ENCODE measurements around the gene KAT6B.
A peak's percentile ranks its signal among the peaks of the same experiment; 100 is the strongest.
"Not testable (repeated sequence)": the region's sequence is repeated elsewhere in the genome, so short reads cannot be mapped to it uniquely, and the experiment has no call there.

Gene KAT6B

GRCh38 chr10:74893329-74893728 lies 66.9 kb downstream of the KAT6B start:
- DNase-seq, result not testable (repeated sequence)

- DNase-seq, result no peak
Measured at GRCh38 chr10:74896788-74897527, 70.6 kb downstream of the KAT6B start.

- DNase-seq, result peak; percentile 19
Measured at GRCh38 chr10:74898201-74898976, 72.0 kb downstream of the KAT6B start.

- no peak for DNase-seq
Measured at GRCh38 chr10:74900297-74900696, 73.9 kb downstream of the KAT6B start.

GRCh38 chr10:74901301-74901700 lies 74.9 kb downstream of the KAT6B start:
- DNase-seq, result no peak

- no peak for DNase-seq
Measured at GRCh38 chr10:74901867-74902450, 75.6 kb downstream of the KAT6B start.

- DNase-seq, result no peak
Measured at GRCh38 chr10:74903491-74903890, 77.1 kb downstream of the KAT6B start.

GRCh38 chr10:74906611-74907198 lies 80.3 kb downstream of the KAT6B start:
- DNase-seq, result no peak

GRCh38 chr10:74909670-74910069 lies 83.3 kb downstream of the KAT6B start:
- no peak for DNase-seq

GRCh38 chr10:74910241-74910975 lies 84.0 kb downstream of the KAT6B start:
- no peak for DNase-seq

- DNase-seq, result no peak
Measured at GRCh38 chr10:74910976-74911350, 84.6 kb downstream of the KAT6B start.

GRCh38 chr10:74912182-74912581 lies 85.8 kb downstream of the KAT6B start:
- no peak for DNase-seq

GRCh38 chr10:74912682-74913081 lies 86.3 kb downstream of the KAT6B start:
- no peak for DNase-seq

GRCh38 chr10:74913377-74913979 lies 87.1 kb downstream of the KAT6B start:
- DNase-seq, result no peak

- no peak for DNase-seq
Measured at GRCh38 chr10:74916283-74916682, 89.9 kb downstream of the KAT6B start.

- DNase-seq, result no peak
Measured at GRCh38 chr10:74917481-74918077, 91.2 kb downstream of the KAT6B start.

GRCh38 chr10:74919671-74920070 lies 93.3 kb downstream of the KAT6B start:
- no peak for DNase-seq

GRCh38 chr10:74921070-74921469 lies 94.7 kb downstream of the KAT6B start:
- not testable (repeated sequence) for DNase-seq

GRCh38 chr10:74921744-74922143 lies 95.3 kb downstream of the KAT6B start:
- DNase-seq, result no peak

GRCh38 chr10:74922921-74923320 lies 96.5 kb downstream of the KAT6B start:
- no peak for DNase-seq

- DNase-seq, result no peak
Measured at GRCh38 chr10:74923556-74923955, 97.2 kb downstream of the KAT6B start.
